Ascending aorta (tissue), 2 donors: Measurements from ENCODE around the gene MMP25. TPM values are rescaled to one million over a fixed set of nuclear protein-coding genes. Genes with fewer than 3 reads are reported as not detected.

ENCODE experiments used
- DNase-seq, 2 donors: peaks; one replicate each; pipeline ENCODE4 v3.0.0-alpha.2; 2019; ENCODE audit warnings: low spot score in 2 of 2
- H3K27ac ChIP-seq, 2 donors: fragments of 200-600 bp; sonication (generic); one replicate each; pipeline ENCODE4 v1.5.1; 2016 to 2017; ENCODE audit warnings: mild to moderate bottlenecking in 1 of 2
- H3K27me3 ChIP-seq: fragments of 200-600 bp; sonication (generic); one replicate; pipeline ENCODE4 v1.5.1; 2017
- H3K36me3 ChIP-seq, 2 donors: fragments of 200-600 bp; sonication (generic); one replicate each; pipeline ENCODE4 v1.5.1; 2016
- H3K4me1 ChIP-seq, 2 donors: fragments of 200-600 bp; sonication (generic); one replicate each; pipeline ENCODE4 v1.5.1; 2016 to 2017; ENCODE audit warnings: mild to moderate bottlenecking in 1 of 2
- H3K4me3 ChIP-seq, 2 donors: fragments of 200-600 bp; sonication (generic); one replicate each; pipeline ENCODE4 v1.5.1; 2016 to 2017; ENCODE audit warnings: mild to moderate bottlenecking in 1 of 2
- H3K9me3 ChIP-seq, 2 donors: fragments of 200-600 bp; sonication (generic); one replicate each; pipeline ENCODE4 v1.5.1; 2016
- CTCF ChIP-seq, 3 experiments: fragments of 200-600 bp in 2 of 3; fragments of 450-650 bp in 1 of 3; sonication (generic) in 2 of 3; IDR thresholded peaks; one replicate each; pipeline ENCODE4 v1.5.1; 2016 to 2019; ENCODE audit warnings: antibody characterized with exemption in 3 of 3, mild to moderate bottlenecking in 1 of 3, moderate library complexity in 1 of 3
- intact Hi-C: fragments of 100-400 bp; cut with DNase I; formaldehyde crosslinking; loops from one replicate; pipeline ENCODE4 v1.15.1; 2023
- total RNA-seq: library from RNA; depleted of rRNA; stranded (reverse); fragments of >200 nt; gene quantifications from one replicate; pipeline ENCODE4 v1.1.0, GENCODE V29; 2016

MMP25 gene
- total RNA-seq, 1 donor from 2014 or later, result 0.21 TPM

- Histone ChIP-seq H3K27me3 (peaks cover 27% of the 10 kb centered on the region), H3K4me3 (no peak overlapping the region)
Measured at GRCh38 chr16:3009568-3010390, 36.6 kb upstream of the MMP25 start.

GRCh38 chr16:3010510-3010909, 35.9 kb upstream of the MMP25 start:
- DNase-seq, result no peak
- Histone ChIP-seq H3K4me3 (no peak overlapping the region), H3K36me3 (no peaks in the 10 kb centered on the region), H3K27ac (no peak overlapping the region), H3K4me1 (no peaks in the 10 kb centered on the region), H3K9me3 (no peaks in the 10 kb centered on the region), H3K27me3 (peaks cover 22% of the 10 kb centered on the region)
- intact Hi-C loops, result no loop called here
- TF ChIP-seq CTCF (IDR thresholded peaks at IDR 0.05), result no peak

More at GRCh38 chr16:3009568-3010390, 36.6 kb upstream of the MMP25 start:
- no peak overlapping the region for H3K27ac ChIP-seq
- intact Hi-C loops, result no loop called here
- no peak for TF ChIP-seq CTCF (IDR thresholded peaks at IDR 0.05)
- H3K4me1 ChIP-seq, result peaks cover 0 to 3% of the 10 kb centered on the region in 2 donors
- H3K36me3 ChIP-seq, result no peaks in the 10 kb centered on the region
- no peak for DNase-seq
- H3K9me3 ChIP-seq, result no peaks in the 10 kb centered on the region

GRCh38 chr16:3012246-3012645, 34.1 kb upstream of the MMP25 start:
- Histone ChIP-seq H3K36me3 (no peaks in the 10 kb centered on the region), H3K9me3 (no peaks in the 10 kb centered on the region), H3K4me1 (no peaks in the 10 kb centered on the region), H3K27me3 (peaks cover 19% of the 10 kb centered on the region), H3K4me3 (no peak overlapping the region), H3K27ac (no peak overlapping the region)
- TF ChIP-seq CTCF (IDR thresholded peaks at IDR 0.05), result no peak
- intact Hi-C loops, result no loop called here
- no peak for DNase-seq

GRCh38 chr16:3012828-3013420, 33.4 kb upstream of the MMP25 start, which contains the start of gene CLDN9:
Gene CLDN9, plus strand, starts transcription at chr16:3012923. Its CDS starts 440 bp downstream, at chr16:3013363.
- no peak for DNase-seq
- H3K27me3 ChIP-seq, result peaks cover 23% of the 10 kb centered on the region

GRCh38 chr16:3013491-3013951, 32.8 kb upstream of the MMP25 start:
- intact Hi-C loops, result no loop called here

More at GRCh38 chr16:3012828-3013420, 33.4 kb upstream of the MMP25 start, which contains the start of gene CLDN9:
- intact Hi-C loops, result no loop called here
- TF ChIP-seq CTCF (IDR thresholded peaks at IDR 0.05), result no peak
- H3K9me3 ChIP-seq, result no peaks in the 10 kb centered on the region
- H3K36me3 ChIP-seq, result no peaks in the 10 kb centered on the region
- H3K4me3 ChIP-seq, result no peak within 1 kb of the TSS
- H3K27ac ChIP-seq, result no peak within 1 kb of the TSS
- H3K4me1 ChIP-seq, result peaks cover 0 to under 1% of the 10 kb centered on the region in 2 donors

More at GRCh38 chr16:3013491-3013951, 32.8 kb upstream of the MMP25 start:
- no peaks in the 10 kb centered on the region for H3K36me3 ChIP-seq
- peaks cover 23% of the 10 kb centered on the region for H3K27me3 ChIP-seq
- no peaks in the 10 kb centered on the region for H3K9me3 ChIP-seq
- TF ChIP-seq CTCF (IDR thresholded peaks at IDR 0.05), result no peak
- H3K4me3 ChIP-seq, result no peak overlapping the region
- no peak overlapping the region for H3K27ac ChIP-seq
- H3K4me1 ChIP-seq, result peaks cover 0 to 5% of the 10 kb centered on the region in 2 donors
- DNase-seq, result no peak
